H9 (cell line): ENCODE data around the gene PITRM1. TPM values are rescaled to one million over a fixed set of nuclear protein-coding genes. Genes with fewer than 3 reads are reported as not detected.

Source experiments
- DNase-seq: peaks from one replicate; pipeline ENCODE4 v3.0.0-alpha.2; 2017
- H2AFZ ChIP-seq: one replicate; pipeline ENCODE4 v1.6.1; 2013; ENCODE audit warnings: mild to moderate bottlenecking, low read length, control low read depth, moderate library complexity
- H2AK5ac ChIP-seq: 2 replicates; pipeline ENCODE4 v1.6.1; 2013; ENCODE audit warnings: low read length, control low read depth, mixed read lengths; ENCODE audit not compliant: insufficient read length
- H2BK120ac ChIP-seq: one replicate; pipeline ENCODE4 v1.6.1; 2013; ENCODE audit warnings: low read depth, mild to moderate bottlenecking, low read length, control low read depth, inconsistent platforms; ENCODE audit not compliant: poor library complexity, severe bottlenecking
- H2BK12ac ChIP-seq: 2 replicates; pipeline ENCODE4 v1.6.1; 2013; ENCODE audit warnings: low read length, control low read depth, mixed read lengths, low read depth; ENCODE audit not compliant: insufficient read length
- H2BK15ac ChIP-seq: 2 replicates; pipeline ENCODE4 v1.6.1; 2013; ENCODE audit warnings: low read depth, low read length, control low read depth
- H2BK20ac ChIP-seq: one replicate; pipeline ENCODE4 v1.6.1; 2013; ENCODE audit warnings: low read depth, mild to moderate bottlenecking, low read length, control low read depth, inconsistent platforms; ENCODE audit not compliant: poor library complexity, severe bottlenecking
- H2BK5ac ChIP-seq: 2 replicates; pipeline ENCODE4 v1.6.1; 2013; ENCODE audit warnings: low read length, control low read depth, mixed read lengths; ENCODE audit not compliant: insufficient read length
- H3K14ac ChIP-seq: 2 replicates; pipeline ENCODE4 v1.6.1; 2013; ENCODE audit warnings: low read length, control low read depth; ENCODE audit not compliant: insufficient read depth
- H3K18ac ChIP-seq: 2 replicates; pipeline ENCODE4 v1.6.1; 2013; ENCODE audit warnings: low read depth, mild to moderate bottlenecking, mixed read lengths, low read length, control low read depth; ENCODE audit not compliant: insufficient read length
- H3K23ac ChIP-seq: 2 replicates; pipeline ENCODE4 v1.6.1; 2013; ENCODE audit warnings: low read length, control low read depth, mixed read lengths, low read depth; ENCODE audit not compliant: insufficient read length
- H3K23me2 ChIP-seq: 2 replicates; pipeline ENCODE4 v1.6.1; 2013; ENCODE audit warnings: low read depth, mild to moderate bottlenecking, mixed read lengths, low read length, control low read depth; ENCODE audit not compliant: insufficient read length, poor library complexity, severe bottlenecking
- H3K27ac ChIP-seq: 2 replicates; pipeline ENCODE4 v1.5.1; 2013; ENCODE audit warnings: low read length, control low read depth, mixed read lengths, low read depth; ENCODE audit not compliant: insufficient read length
- H3K27me3 ChIP-seq: 2 replicates; pipeline ENCODE4 v1.6.1; 2013; ENCODE audit warnings: low read length, control low read depth, inconsistent platforms; ENCODE audit not compliant: insufficient read depth
- H3K4ac ChIP-seq: 2 replicates; pipeline ENCODE4 v1.6.1; 2013; ENCODE audit warnings: low read depth, mild to moderate bottlenecking, control low read depth, inconsistent platforms, low read length, moderate library complexity
- H3K4me1 ChIP-seq: 2 replicates; pipeline ENCODE4 v1.6.1; 2013; ENCODE audit warnings: low read length, control low read depth, inconsistent platforms; ENCODE audit not compliant: insufficient read depth
- H3K4me2 ChIP-seq: 2 replicates; pipeline ENCODE4 v1.6.1; 2013; ENCODE audit warnings: low read length, control low read depth, mixed read lengths; ENCODE audit not compliant: insufficient read length, insufficient read depth
- H3K56ac ChIP-seq: 2 replicates; pipeline ENCODE4 v1.6.1; 2013; ENCODE audit warnings: low read depth, mild to moderate bottlenecking, mixed read lengths, low read length, control low read depth; ENCODE audit not compliant: insufficient read length
- H3K79me1 ChIP-seq: 2 replicates; pipeline ENCODE4 v1.6.1; 2013; ENCODE audit warnings: low read depth, mild to moderate bottlenecking, moderate library complexity, low read length, control low read depth, inconsistent platforms; ENCODE audit not compliant: insufficient read depth, poor library complexity, severe bottlenecking
- H3K79me2 ChIP-seq: 2 replicates; pipeline ENCODE4 v1.6.1; 2013; ENCODE audit warnings: low read length, control low read depth, inconsistent platforms; ENCODE audit not compliant: insufficient read depth
- H3K9ac ChIP-seq: 2 replicates; pipeline ENCODE4 v1.6.1; 2013; ENCODE audit warnings: low read length, control low read depth, mixed read lengths; ENCODE audit not compliant: insufficient read length; ENCODE audit errors: extremely low read depth
- H3K9me3 ChIP-seq: one replicate; pipeline ENCODE4 v1.6.1; 2013; ENCODE audit warnings: low read depth, low read length, inconsistent platforms; ENCODE audit not compliant: control insufficient read depth
- H3T11ph ChIP-seq: one replicate; pipeline ENCODE4 v1.6.1; 2013; ENCODE audit warnings: mild to moderate bottlenecking, low read length, control low read depth, inconsistent platforms
- H4K20me1 ChIP-seq: one replicate; pipeline ENCODE4 v1.6.1; 2013; ENCODE audit not compliant: control insufficient read depth, insufficient read length, insufficient read depth
- H4K5ac ChIP-seq: 2 replicates; pipeline ENCODE4 v1.6.1; 2013; ENCODE audit warnings: low read depth, mild to moderate bottlenecking, mixed read lengths, low read length, control low read depth; ENCODE audit not compliant: insufficient read length
- H4K8ac ChIP-seq: replicated peaks from 2 replicates; pipeline ENCODE4 v1.6.1; 2013; ENCODE audit warnings: low read length, control low read depth, mixed read lengths, low read depth; ENCODE audit not compliant: insufficient read length
- H4K91ac ChIP-seq: 2 replicates; pipeline ENCODE4 v1.6.1; 2013; ENCODE audit warnings: low read depth, mild to moderate bottlenecking, moderate library complexity, mixed read lengths, low read length, control low read depth; ENCODE audit not compliant: insufficient read length
- H3K27ac Mint-ChIP-seq, 3 experiments: 2 replicates in 2 of 3; 3 replicates in 1 of 3; pipeline ENCODE4 v1.8.0; 2020 to 2021; ENCODE audit warnings: mixed read lengths in 3 of 3, mild to moderate bottlenecking in 1 of 3, moderate library complexity in 1 of 3
- H3K27me3 Mint-ChIP-seq: 2 replicates; pipeline ENCODE4 v1.8.0; 2021; ENCODE audit warnings: low read depth, mild to moderate bottlenecking, moderate library complexity, mixed read lengths
- H3K36me3 Mint-ChIP-seq, 3 experiments: 2 replicates in 2 of 3; 3 replicates in 1 of 3; pipeline ENCODE4 v1.8.0; 2020 to 2021; ENCODE audit warnings: low read depth in 3 of 3, mixed read lengths in 3 of 3; ENCODE audit not compliant: insufficient read depth in 1 of 3
- H3K4me1 Mint-ChIP-seq, 2 experiments: 2 replicates each; pipeline ENCODE4 v1.8.0; 2020; ENCODE audit warnings: mixed read lengths in 2 of 2
- H3K4me3 Mint-ChIP-seq, 2 experiments: 2 replicates in 1 of 2; 3 replicates in 1 of 2; pipeline ENCODE4 v1.8.0; 2020 to 2021; ENCODE audit warnings: mild to moderate bottlenecking in 2 of 2, mixed read lengths in 2 of 2, moderate library complexity in 1 of 2
- H3K9me3 Mint-ChIP-seq, 2 experiments: 2 replicates in 1 of 2; 3 replicates in 1 of 2; pipeline ENCODE4 v1.8.0; 2020; ENCODE audit warnings: mild to moderate bottlenecking in 2 of 2, mixed read lengths in 2 of 2, moderate library complexity in 1 of 2
- WGBS: extraction: QIAGEN DNeasy Blood & Tissue Kit; methylation state at CpG from one replicate; pipeline ENCODE4 v1.1.7; 2013; ENCODE audit warnings: missing lambda C conversion rate, low lambda C conversion rate, mixed read lengths; ENCODE audit not compliant: insufficient read length; ENCODE audit errors: extremely low coverage; 5-methylcytosine and 5-hydroxymethylcytosine counted together
- total RNA-seq: library from RNA; stranded (reverse); gene quantifications from 2 replicates; pipeline ENCODE4 v1.2.1, GENCODE V29; 2021
- TF ChIP-seq, protein P1 (sequence below): fragments of 200-600 bp; sonication (generic); conservative IDR thresholded peaks from 3 replicates; pipeline ENCODE4 v1.8.0; 2021; ENCODE audit warnings: antibody characterized with exemption, mild to moderate bottlenecking

PITRM1 gene
- total RNA-seq, 1 experiment from 2014 or later = 27.8 TPM

- Histone ChIP-seq H2BK5ac (no peak overlapping the region), H3K23ac (no peak overlapping the region)
- H3K4me1 Mint-ChIP-seq = peaks cover 42 to 50% of the 10 kb centered on the region in 2 experiments
Measured at GRCh38 chr10:3090388-3090787, 82.2 kb downstream of the PITRM1 start.

More at GRCh38 chr10:3090388-3090787, 82.2 kb downstream of the PITRM1 start:
- WGBS = no CpG with 5 or more reads among the region's 12 CpGs
- Histone ChIP-seq H3K79me1 (peaks cover 17% of the 10 kb centered on the region), H3K14ac (no peak overlapping the region), H3K4me1 (peaks cover 7% of the 10 kb centered on the region; the same call in 1 of the 2 replicates), H3K79me2 (peaks cover 14% of the 10 kb centered on the region; the same call in 1 of the 2 replicates), H2BK12ac (no peak overlapping the region), H3K4me2 (no peak overlapping the region), H3K4ac (no peak overlapping the region), H2BK120ac (no peak overlapping the region), H3K56ac (no peak overlapping the region), H2AFZ (no peak overlapping the region), H2BK15ac (no peak overlapping the region), H2AK5ac (no peak overlapping the region), H3K9me3 (no peaks in the 10 kb centered on the region), H3K23me2 (no peaks in the 10 kb centered on the region), H3K27ac (no peak overlapping the region), H2BK20ac (no peak overlapping the region), H4K20me1 (peaks cover 2% of the 10 kb centered on the region), H3K27me3 (no peaks in the 10 kb centered on the region), H3K9ac (no peak overlapping the region), H4K91ac (no peak overlapping the region), H4K5ac (no peak overlapping the region), H3T11ph (no peak overlapping the region), H3K18ac (no peak overlapping the region), H4K8ac (no peak overlapping the region)
- H3K4me3 Mint-ChIP-seq = no peak overlapping the region
- TF ChIP-seq, protein P1, sequence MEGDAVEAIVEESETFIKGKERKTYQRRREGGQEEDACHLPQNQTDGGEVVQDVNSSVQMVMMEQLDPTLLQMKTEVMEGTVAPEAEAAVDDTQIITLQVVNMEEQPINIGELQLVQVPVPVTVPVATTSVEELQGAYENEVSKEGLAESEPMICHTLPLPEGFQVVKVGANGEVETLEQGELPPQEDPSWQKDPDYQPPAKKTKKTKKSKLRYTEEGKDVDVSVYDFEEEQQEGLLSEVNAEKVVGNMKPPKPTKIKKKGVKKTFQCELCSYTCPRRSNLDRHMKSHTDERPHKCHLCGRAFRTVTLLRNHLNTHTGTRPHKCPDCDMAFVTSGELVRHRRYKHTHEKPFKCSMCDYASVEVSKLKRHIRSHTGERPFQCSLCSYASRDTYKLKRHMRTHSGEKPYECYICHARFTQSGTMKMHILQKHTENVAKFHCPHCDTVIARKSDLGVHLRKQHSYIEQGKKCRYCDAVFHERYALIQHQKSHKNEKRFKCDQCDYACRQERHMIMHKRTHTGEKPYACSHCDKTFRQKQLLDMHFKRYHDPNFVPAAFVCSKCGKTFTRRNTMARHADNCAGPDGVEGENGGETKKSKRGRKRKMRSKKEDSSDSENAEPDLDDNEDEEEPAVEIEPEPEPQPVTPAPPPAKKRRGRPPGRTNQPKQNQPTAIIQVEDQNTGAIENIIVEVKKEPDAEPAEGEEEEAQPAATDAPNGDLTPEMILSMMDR = no peak
- H3K27me3 Mint-ChIP-seq = no peaks in the 10 kb centered on the region
- peak overlapping the region in 2 of 3 experiments; percentile 51 to 53; a peak in 2 of 7 replicates for H3K27ac Mint-ChIP-seq
- no peaks in the 10 kb centered on the region for H3K9me3 Mint-ChIP-seq
- no peak for DNase-seq
- H3K36me3 Mint-ChIP-seq = peaks cover 11 to 37% (median 25%) of the 10 kb centered on the region in 3 experiments; a peak in 6 of 7 replicates

Other genes with a start within 250 kb of the PITRM1 start
- gene PFKP, start 105.2 kb downstream of the PITRM1 start, total RNA-seq = 145 and 148 TPM in 2 replicates